GM12873 (cell line): ENCODE measurements around the gene DOCK3.

Source experiments
- CTCF ChIP-seq: IDR thresholded peaks from 2 replicates; pipeline ENCODE4 v1.5.1; 2012; ENCODE audit warnings: low read depth, mild to moderate bottlenecking, moderate library complexity, low read length, control low read depth; ENCODE audit not compliant: insufficient read depth; ENCODE audit errors: missing control alignments

Gene DOCK3

GRCh38 chr3:51393134-51393495 is 718.4 kb downstream of the DOCK3 start:
- no peak for TF ChIP-seq CTCF

GRCh38 chr3:51393564-51393963 is 718.8 kb downstream of the DOCK3 start:
- no peak for TF ChIP-seq CTCF

- TF ChIP-seq CTCF, result no peak
Observed at GRCh38 chr3:51394541-51394940, 719.8 kb downstream of the DOCK3 start.

- TF ChIP-seq CTCF, result no peak
Observed at GRCh38 chr3:51395493-51396213, 720.9 kb downstream of the DOCK3 start.

- TF ChIP-seq CTCF, result no peak
Observed at GRCh38 chr3:51396401-51396800, 721.7 kb downstream of the DOCK3 start.

GRCh38 chr3:51397392-51397791 is 722.7 kb downstream of the DOCK3 start:
- TF ChIP-seq CTCF, result no peak

GRCh38 chr3:51398595-51399310 is 724.0 kb downstream of the DOCK3 start:
- no peak for TF ChIP-seq CTCF
